ENCODE data around the gene PLCD3.

GRCh38 chr17:45081047-45081703 lies 51.1 kb downstream of the PLCD3 start:
- TF ChIP-seq CTCF (IDR thresholded peaks at IDR 0.05) = no peak
- no peak for TF ChIP-seq POLR2A (IDR thresholded peaks at IDR 0.05)
